NCI-H2171 (cell line): Measurements from ENCODE around the gene HS3ST4.
"Not testable (repeated sequence)": the region's sequence is repeated elsewhere in the genome, so short reads cannot be mapped to it uniquely, and the experiment has no call there.

Experiments
- DNase-seq: peaks from one replicate; lab custom pipeline; 2025; lab: John Stamatoyannopoulos, UW

HS3ST4 gene

GRCh38 chr16:25996052-25996451, 304.3 kb downstream of the HS3ST4 start:
- DNase-seq = no peak

GRCh38 chr16:26005336-26005735, 313.6 kb downstream of the HS3ST4 start:
- DNase-seq = no peak

GRCh38 chr16:26012376-26012775, 320.6 kb downstream of the HS3ST4 start:
- no peak for DNase-seq

GRCh38 chr16:26015776-26016175, 324.0 kb downstream of the HS3ST4 start:
- no peak for DNase-seq

- no peak for DNase-seq
Observed at GRCh38 chr16:26016989-26017388, 325.2 kb downstream of the HS3ST4 start.

GRCh38 chr16:26019381-26020242, 327.9 kb downstream of the HS3ST4 start:
- no peak for DNase-seq

- DNase-seq = no peak
Observed at GRCh38 chr16:26026709-26027450, 335.1 kb downstream of the HS3ST4 start.

GRCh38 chr16:26031286-26031685, 339.5 kb downstream of the HS3ST4 start:
- DNase-seq = no peak

- not testable (repeated sequence) for DNase-seq
Observed at GRCh38 chr16:26032661-26033060, 340.9 kb downstream of the HS3ST4 start.

- no peak for DNase-seq
Observed at GRCh38 chr16:26041952-26042668, 350.4 kb downstream of the HS3ST4 start.

- DNase-seq = no peak
Observed at GRCh38 chr16:26050472-26050871, 358.7 kb downstream of the HS3ST4 start.

- DNase-seq = no peak
Observed at GRCh38 chr16:26051063-26051462, 359.3 kb downstream of the HS3ST4 start.

- no peak for DNase-seq
Observed at GRCh38 chr16:26053889-26054288, 362.1 kb downstream of the HS3ST4 start.

- DNase-seq = no peak
Observed at GRCh38 chr16:26058326-26058725, 366.6 kb downstream of the HS3ST4 start.

- DNase-seq = no peak
Observed at GRCh38 chr16:26070302-26071100, 378.7 kb downstream of the HS3ST4 start.

- DNase-seq = no peak
Observed at GRCh38 chr16:26071101-26071866, 379.5 kb downstream of the HS3ST4 start.

GRCh38 chr16:26078716-26079355, 387.1 kb downstream of the HS3ST4 start:
- DNase-seq = no peak

GRCh38 chr16:26087091-26087490, 395.3 kb downstream of the HS3ST4 start:
- DNase-seq = no peak

- DNase-seq = no peak
Observed at GRCh38 chr16:26091511-26091910, 399.8 kb downstream of the HS3ST4 start.

- DNase-seq = not testable (repeated sequence)
Observed at GRCh38 chr16:26098206-26098605, 406.4 kb downstream of the HS3ST4 start.
